ENCODE data around the gene EVA1C. TPM values are rescaled to one million over a fixed set of nuclear protein-coding genes. Genes with fewer than 3 reads are reported as not detected.
"Not testable (repeated sequence)": the region's sequence is repeated elsewhere in the genome, so short reads cannot be mapped to it uniquely, and the experiment has no call there.

EVA1C gene
- total and polyA plus RNA-seq, 4 donors = 40.9 to 105 (median 60.6) TPM

- ATAC-seq (ENCODE audit: low FRiP score) = peak; percentile 34
These were observed 111.6 kb downstream of the EVA1C start for GRCh38 chr21:32523988-32524719.

GRCh38 chr21:32525282-32525681 lies 112.8 kb downstream of the EVA1C start:
- no peaks in the 10 kb centered on the region for H3K9me3 ChIP-seq (ENCODE audit: control insufficient read depth, low read length)
- intact Hi-C loops (cut with DNase I) = no loop called here
- no peaks in the 10 kb centered on the region for H3K27me3 ChIP-seq (ENCODE audit: control insufficient read depth in 1 of 2, insufficient read depth in 2 of 2, low read length in 1 of 2)
- no peaks in the 10 kb centered on the region for H3K4me1 ChIP-seq (ENCODE audit: control insufficient read depth in 1 of 2, insufficient read depth in 2 of 2, low read length in 2 of 2)
- no peak overlapping the region for H3K27ac ChIP-seq (ENCODE audit: low read depth in 1 of 2, low read length in 2 of 2)
- no peaks in the 10 kb centered on the region for H3K36me3 ChIP-seq (ENCODE audit: control insufficient read depth in 1 of 2, insufficient read depth in 2 of 2, low read length in 1 of 2)
- no peak overlapping the region for H3K4me3 ChIP-seq (ENCODE audit: low read length in 2 of 2)
- ATAC-seq (ENCODE audit: low FRiP score) (no peak), DNase-seq (no peak)
- 86 to 89% methylated on average over 7 of the region's 7 CpGs for WGBS, 2 donors

More at GRCh38 chr21:32523988-32524719, 111.6 kb downstream of the EVA1C start:
- 33 to 37% methylated on average over 8 of the region's 8 CpGs for WGBS, 2 donors
- peak overlapping the region; percentile 32 to 34 for H3K27ac ChIP-seq (ENCODE audit: low read depth in 1 of 2, low read length in 2 of 2)
- DNase-seq = peak; percentile 52 to 81
- H3K4me1 ChIP-seq (ENCODE audit: control insufficient read depth in 1 of 2, insufficient read depth in 2 of 2, low read length in 2 of 2) = no peaks in the 10 kb centered on the region
- no peak overlapping the region for H3K4me3 ChIP-seq (ENCODE audit: low read length in 2 of 2)
- no peaks in the 10 kb centered on the region for H3K36me3 ChIP-seq (ENCODE audit: control insufficient read depth in 1 of 2, insufficient read depth in 2 of 2, low read length in 1 of 2)
- H3K27me3 ChIP-seq (ENCODE audit: control insufficient read depth in 1 of 2, insufficient read depth in 2 of 2, low read length in 1 of 2) = no peaks in the 10 kb centered on the region
- no peaks in the 10 kb centered on the region for H3K9me3 ChIP-seq (ENCODE audit: control insufficient read depth, low read length)
- intact Hi-C loops (cut with DNase I) = no loop called here

GRCh38 chr21:32529679-32530078 lies 117.2 kb downstream of the EVA1C start:
- no peak for DNase-seq
- H3K27me3 ChIP-seq (ENCODE audit: control insufficient read depth in 1 of 2, insufficient read depth in 2 of 2, low read length in 1 of 2) = no peaks in the 10 kb centered on the region
- H3K4me1 ChIP-seq (ENCODE audit: control insufficient read depth in 1 of 2, insufficient read depth in 2 of 2, low read length in 2 of 2) = no peaks in the 10 kb centered on the region
- no peak for ATAC-seq (ENCODE audit: low FRiP score)
- peaks cover 0 to 6% of the 10 kb centered on the region in 2 donors for H3K36me3 ChIP-seq (ENCODE audit: control insufficient read depth in 1 of 2, insufficient read depth in 2 of 2, low read length in 1 of 2)
- intact Hi-C loops (cut with DNase I) = no loop called here
- H3K4me3 ChIP-seq (ENCODE audit: low read length in 2 of 2) = no peak overlapping the region
- WGBS, 2 donors = 74 to 78% methylated on average over 4 of the region's 4 CpGs
- no peaks in the 10 kb centered on the region for H3K9me3 ChIP-seq (ENCODE audit: control insufficient read depth, low read length)
- no peak overlapping the region for H3K27ac ChIP-seq (ENCODE audit: low read depth in 1 of 2, low read length in 2 of 2)

- ATAC-seq (ENCODE audit: low FRiP score); H3K27ac ChIP-seq (ENCODE audit: low read depth in 1 of 2, low read length in 2 of 2); H3K9me3 ChIP-seq (ENCODE audit: control insufficient read depth, low read length); DNase-seq; intact Hi-C loops (cut with DNase I); H3K4me1 ChIP-seq (ENCODE audit: control insufficient read depth in 1 of 2, insufficient read depth in 2 of 2, low read length in 2 of 2); H3K27me3 ChIP-seq (ENCODE audit: control insufficient read depth in 1 of 2, insufficient read depth in 2 of 2, low read length in 1 of 2); H3K36me3 ChIP-seq (ENCODE audit: control insufficient read depth in 1 of 2, insufficient read depth in 2 of 2, low read length in 1 of 2); H3K4me3 ChIP-seq (ENCODE audit: low read length in 2 of 2): not testable (repeated sequence)
- WGBS, 2 donors = 91 to 92% methylated on average over 7 of the region's 7 CpGs
These were observed 118.3 kb downstream of the EVA1C start for GRCh38 chr21:32530809-32531208.

- 90% methylated on average over 3 of the region's 3 CpGs for WGBS, 2 donors
- H3K9me3 ChIP-seq (ENCODE audit: control insufficient read depth, low read length); H3K36me3 ChIP-seq (ENCODE audit: control insufficient read depth in 1 of 2, insufficient read depth in 2 of 2, low read length in 1 of 2); intact Hi-C loops (cut with DNase I); H3K4me1 ChIP-seq (ENCODE audit: control insufficient read depth in 1 of 2, insufficient read depth in 2 of 2, low read length in 2 of 2); DNase-seq; ATAC-seq (ENCODE audit: low FRiP score); H3K27ac ChIP-seq (ENCODE audit: low read depth in 1 of 2, low read length in 2 of 2); H3K27me3 ChIP-seq (ENCODE audit: control insufficient read depth in 1 of 2, insufficient read depth in 2 of 2, low read length in 1 of 2); H3K4me3 ChIP-seq (ENCODE audit: low read length in 2 of 2): not testable (repeated sequence)
These were observed 119.1 kb downstream of the EVA1C start for GRCh38 chr21:32531561-32531960.

GRCh38 chr21:32532636-32533035 lies 120.1 kb downstream of the EVA1C start:
- H3K36me3 ChIP-seq (ENCODE audit: control insufficient read depth in 1 of 2, insufficient read depth in 2 of 2, low read length in 1 of 2) = peaks cover 0 to 6% of the 10 kb centered on the region in 2 donors
- no peaks in the 10 kb centered on the region for H3K9me3 ChIP-seq (ENCODE audit: control insufficient read depth, low read length)
- WGBS, 2 donors = 79 to 82% methylated on average over 6 of the region's 6 CpGs
- H3K4me3 ChIP-seq (ENCODE audit: low read length in 2 of 2) = no peak overlapping the region
- no peaks in the 10 kb centered on the region for H3K27me3 ChIP-seq (ENCODE audit: control insufficient read depth in 1 of 2, insufficient read depth in 2 of 2, low read length in 1 of 2)
- no peaks in the 10 kb centered on the region for H3K4me1 ChIP-seq (ENCODE audit: control insufficient read depth in 1 of 2, insufficient read depth in 2 of 2, low read length in 2 of 2)
- DNase-seq (no peak), ATAC-seq (ENCODE audit: low FRiP score) (no peak)
- no peak overlapping the region for H3K27ac ChIP-seq (ENCODE audit: low read depth in 1 of 2, low read length in 2 of 2)
- intact Hi-C loops (cut with DNase I) = no loop called here

- H3K4me3 ChIP-seq (ENCODE audit: low read length in 2 of 2) = no peak overlapping the region
- H3K36me3 ChIP-seq (ENCODE audit: control insufficient read depth in 1 of 2, insufficient read depth in 2 of 2, low read length in 1 of 2) = peaks cover 0 to 6% of the 10 kb centered on the region in 2 donors
- ATAC-seq (ENCODE audit: low FRiP score) (no peak), DNase-seq (no peak)
- no peaks in the 10 kb centered on the region for H3K27me3 ChIP-seq (ENCODE audit: control insufficient read depth in 1 of 2, insufficient read depth in 2 of 2, low read length in 1 of 2)
- intact Hi-C loops (cut with DNase I) = no loop called here
- no peak overlapping the region for H3K27ac ChIP-seq (ENCODE audit: low read depth in 1 of 2, low read length in 2 of 2)
- 83 to 86% methylated on average over 4 of the region's 4 CpGs for WGBS, 2 donors
- no peaks in the 10 kb centered on the region for H3K9me3 ChIP-seq (ENCODE audit: control insufficient read depth, low read length)
- H3K4me1 ChIP-seq (ENCODE audit: control insufficient read depth in 1 of 2, insufficient read depth in 2 of 2, low read length in 2 of 2) = no peaks in the 10 kb centered on the region
These were observed 120.5 kb downstream of the EVA1C start for GRCh38 chr21:32533053-32533452.

- H3K36me3 ChIP-seq (ENCODE audit: control insufficient read depth in 1 of 2, insufficient read depth in 2 of 2, low read length in 1 of 2) = peaks cover 0 to 6% of the 10 kb centered on the region in 2 donors
- no peak for ATAC-seq (ENCODE audit: low FRiP score)
- H3K4me1 ChIP-seq (ENCODE audit: control insufficient read depth in 1 of 2, insufficient read depth in 2 of 2, low read length in 2 of 2) = no peaks in the 10 kb centered on the region
- H3K27ac ChIP-seq (ENCODE audit: low read depth in 1 of 2, low read length in 2 of 2) = no peak overlapping the region
- H3K27me3 ChIP-seq (ENCODE audit: control insufficient read depth in 1 of 2, insufficient read depth in 2 of 2, low read length in 1 of 2) = no peaks in the 10 kb centered on the region
- H3K9me3 ChIP-seq (ENCODE audit: control insufficient read depth, low read length) = no peaks in the 10 kb centered on the region
- intact Hi-C loops (cut with DNase I) = no loop called here
- no peak for DNase-seq
- H3K4me3 ChIP-seq (ENCODE audit: low read length in 2 of 2) = no peak overlapping the region
- WGBS, 2 donors = 94 to 97% methylated on average over 7 of the region's 7 CpGs
These were observed 121.1 kb downstream of the EVA1C start for GRCh38 chr21:32533611-32534010.

- Histone ChIP-seq H3K4me3 (ENCODE audit: low read length in 2 of 2) (no peak overlapping the region), H3K36me3 (ENCODE audit: control insufficient read depth in 1 of 2, insufficient read depth in 2 of 2, low read length in 1 of 2) (peaks cover 0 to 6% of the 10 kb centered on the region in 2 donors), H3K27me3 (ENCODE audit: control insufficient read depth in 1 of 2, insufficient read depth in 2 of 2, low read length in 1 of 2) (no peaks in the 10 kb centered on the region), H3K27ac (ENCODE audit: low read depth in 1 of 2, low read length in 2 of 2) (no peak overlapping the region), H3K4me1 (ENCODE audit: control insufficient read depth in 1 of 2, insufficient read depth in 2 of 2, low read length in 2 of 2) (no peaks in the 10 kb centered on the region), H3K9me3 (ENCODE audit: control insufficient read depth, low read length) (no peaks in the 10 kb centered on the region)
- ATAC-seq (ENCODE audit: low FRiP score) (no peak), DNase-seq (no peak)
- 89 to 93% methylated on average over 8 of the region's 8 CpGs for WGBS, 2 donors
- intact Hi-C loops (cut with DNase I) = no loop called here
These were observed 121.6 kb downstream of the EVA1C start for GRCh38 chr21:32534113-32534512.

All from aorta (tissue), 5 donors.